ENCODE data around the gene NKIRAS2. TPM values are rescaled to one million over a fixed set of nuclear protein-coding genes. Genes with fewer than 3 reads are reported as not detected.
A peak's percentile ranks its signal among the peaks of the same experiment; 100 is the strongest.

Gene NKIRAS2
- total and polyA plus RNA-seq, 2 of the 13 experiments (the other 11 are each of a cell fraction or from before 2014, with no cell fraction given) = 27.9 to 42.0 TPM

GRCh38 chr17:42067371-42068091 is 47.6 kb downstream of the NKIRAS2 start (continued):
- TF ChIP-seq TRIM22 (IDR thresholded peaks at IDR 0.05) (no peak), PHF21A (CRISPR knock-in tag; IDR thresholded peaks at IDR 0.05) (no peak), PLRG1 (conservative IDR thresholded peaks at IDR 0.05) (no peak), IRF9 (CRISPR knock-in tag; IDR thresholded peaks at IDR 0.05; ENCODE audit: borderline replicate concordance) (0 out of 2 replicates have a peak, but pooled peaks have one; percentile 76), ELK4 (CRISPR knock-in tag; IDR thresholded peaks at IDR 0.05; ENCODE audit: borderline replicate concordance) (no peak), MED13 (CRISPR knock-in tag; IDR thresholded peaks at IDR 0.05) (no peak), ZNF703 (CRISPR knock-in tag; IDR thresholded peaks at IDR 0.05; ENCODE audit: borderline replicate concordance) (no peak), ZZZ3 (CRISPR knock-in tag; IDR thresholded peaks at IDR 0.05; ENCODE audit: borderline replicate concordance) (no peak), ZNF253 (CRISPR knock-in tag; IDR thresholded peaks at IDR 0.05; ENCODE audit: borderline replicate concordance) (no peak), HDAC1 (CRISPR knock-in tag; IDR thresholded peaks at IDR 0.05) (no peak), ZNF770 (CRISPR knock-in tag; IDR thresholded peaks at IDR 0.05) (peak; percentile 59; the same call in 1 of the 2 replicates), NFYC (CRISPR knock-in tag; IDR thresholded peaks at IDR 0.05) (no peak), ZNF124 (CRISPR knock-in tag; IDR thresholded peaks at IDR 0.05) (peak; percentile 61; the same call in 1 of the 2 replicates), SETDB1 (CRISPR knock-in tag; IDR thresholded peaks at IDR 0.05; ENCODE audit: borderline replicate concordance) (no peak), GATAD2A (CRISPR knock-in tag; IDR thresholded peaks at IDR 0.05) (peak; percentile 49; the same call in 1 of the 2 replicates), ZNF558 (CRISPR knock-in tag; IDR thresholded peaks at IDR 0.05; ENCODE audit: borderline replicate concordance) (no peak), TRAFD1 (CRISPR knock-in tag; IDR thresholded peaks at IDR 0.05; ENCODE audit: borderline replicate concordance) (peak; percentile 20; the same call in 1 of the 2 replicates), TRIM24 (CRISPR knock-in tag; IDR thresholded peaks at IDR 0.05) (no peak), SP5 (CRISPR knock-in tag; IDR thresholded peaks at IDR 0.05; ENCODE audit: borderline replicate concordance, low read depth) (no peak; the same call in 1 of the 2 replicates), ZNF782 (CRISPR knock-in tag; IDR thresholded peaks at IDR 0.05; ENCODE audit: borderline replicate concordance) (no peak), ZNF251 (CRISPR knock-in tag; IDR thresholded peaks at IDR 0.05) (no peak), ZNF766 (CRISPR knock-in tag; IDR thresholded peaks at IDR 0.05; ENCODE audit: borderline replicate concordance) (no peak), ZNF354B (CRISPR knock-in tag; IDR thresholded peaks at IDR 0.05) (no peak)

All from HepG2 (cell line).